ENCODE measurements around the gene KIAA2012. TPM values are rescaled to one million over a fixed set of nuclear protein-coding genes. Genes with fewer than 3 reads are reported as not detected.

Gene KIAA2012
- total and polyA plus RNA-seq, 2 of the 4 experiments (the other 2 are of a cell fraction): under 0.01 to 0.09 TPM

- no peak overlapping the region for H4K5ac ChIP-seq (ENCODE audit: low read depth, low read length)
- H3K36me3 ChIP-seq (ENCODE audit: control insufficient read depth, insufficient read depth, low read length): no peaks in the 10 kb centered on the region
- peaks cover 0 to 2% of the 10 kb centered on the region in 2 experiments; a peak in 2 of 4 replicates for H3K79me1 ChIP-seq (ENCODE audit: low read depth in 1 of 2, low read length in 2 of 2)
- DNase-seq: no peak
- BruUV-seq (replicated peaks): no TSS peak
- H2AK9ac ChIP-seq (replicated peaks; ENCODE audit: low read depth, low read length, poor library complexity): no peak overlapping the region
- H3K4me3 ChIP-seq (ENCODE audit: insufficient read depth, low read depth, low read length): no peak overlapping the region
- no peak overlapping the region for H2BK20ac ChIP-seq (ENCODE audit: low read depth, low read length)
- no peak overlapping the region for H2BK120ac ChIP-seq (ENCODE audit: low read depth, low read length)
- no peak overlapping the region for H3K4me2 ChIP-seq (ENCODE audit: low read depth, low read length)
- no peak overlapping the region; the same call in 2 of the 3 replicates for H2BK15ac ChIP-seq (ENCODE audit: low read depth, low read length)
- TF ChIP-seq FOS (IDR thresholded peaks at IDR 0.05; ENCODE audit: low read depth, low read length) (no peak), NFE2L2 (IDR thresholded peaks at IDR 0.05; ENCODE audit: low read depth, low read length) (no peak), CEBPB (IDR thresholded peaks at IDR 0.05; ENCODE audit: low read depth, low read length) (peak; percentile 36; the same call in 1 of the 2 replicates), MXI1 (IDR thresholded peaks at IDR 0.05; ENCODE audit: borderline replicate concordance, low read depth, low read length) (no peak)
- H3K18ac ChIP-seq (ENCODE audit: low read depth, low read length): no peak overlapping the region
- H3K14ac ChIP-seq (replicated peaks; ENCODE audit: low read depth, low read length): no peak overlapping the region
- H3K23ac ChIP-seq (ENCODE audit: low read depth, low read length): no peak overlapping the region
- no peaks in the 10 kb centered on the region for H3K9me3 ChIP-seq (ENCODE audit: control insufficient read depth, insufficient read depth, low read length)
- POLR2A ChIA-PET (ENCODE audit: unreplicated experiment): no interaction called here
- H2AK5ac ChIP-seq (ENCODE audit: low read depth, low read length): peak overlapping the region; percentile 37; the same call in 1 of the 2 replicates
- no peaks in the 10 kb centered on the region for H3K27me3 ChIP-seq (ENCODE audit: control insufficient read depth, insufficient read depth, low read length)
- dilution Hi-C loops (cut with HindIII; ENCODE audit: low sequenced_read_pairs, unreplicated experiment): no loop called here
- no peak overlapping the region for H4K8ac ChIP-seq (ENCODE audit: low read depth in 2 of 2, low read length in 2 of 2)
- no peaks in the 10 kb centered on the region for H4K20me1 ChIP-seq (ENCODE audit: insufficient read depth, low read length)
- H3K27ac ChIP-seq (ENCODE audit: insufficient read depth, low read length): no peak overlapping the region
- CTCF ChIA-PET: interaction anchor here (1.1 kb wide), 1 partner anchor 164 kb away, joined by 3 read pairs; no protein-coding TSS in a partner anchor
- H2BK5ac ChIP-seq (ENCODE audit: low read depth, low read length, poor library complexity, severe bottlenecking): no peak overlapping the region
- in situ Hi-C loops (cut with MboI; ENCODE audit: low sequenced_read_pairs): no loop called here
- H3K4me1 ChIP-seq (ENCODE audit: control insufficient read depth, insufficient read depth, low read length): peaks cover 11% of the 10 kb centered on the region
- ATAC-seq (ENCODE audit: low read depth): no peak
- no peak overlapping the region for H4K91ac ChIP-seq (ENCODE audit: insufficient read depth, low read depth, low read length)
- WGBS, 2 experiments (ENCODE audit: extremely low coverage in 2 of 2, insufficient read length in 1 of 2): 100% methylated on average over 1 of the region's 9 CpGs; no CpG with 5 or more reads in 1 of the 2 experiments
- H3K56ac ChIP-seq (ENCODE audit: extremely low read depth, insufficient read depth, low read length): no peak overlapping the region
- intact Hi-C loops (cut with micrococcal nuclease): no loop called here
- no peak overlapping the region for H2AFZ ChIP-seq (replicated peaks; ENCODE audit: low read length, poor library complexity)
- H3K9me1 ChIP-seq (ENCODE audit: insufficient read depth, low read length): peaks cover 2% of the 10 kb centered on the region; the same call in 1 of the 2 replicates
- H3K9ac ChIP-seq (ENCODE audit: low read depth, low read length): no peak overlapping the region
- no peak overlapping the region for H3K4ac ChIP-seq (ENCODE audit: low read depth, low read length)
Measured at GRCh38 chr2:202024871-202025270, 48.2 kb upstream of the KIAA2012 start.

All from IMR-90 (cell line).